ENCODE data around the gene CHN1. TPM values are rescaled to one million over a fixed set of nuclear protein-coding genes. Genes with fewer than 3 reads are reported as not detected.

CHN1 gene
- total and polyA plus RNA-seq, 7 experiments from 2014 or later, result 0.81 to 3.5 (median 1.4) TPM

GRCh38 chr2:175002547-175003274 is 2.5 kb downstream of the CHN1 start:
- H3K4me3 ChIP-seq (ENCODE audit: low read length), result no peak overlapping the region
- Mint-ChIP-seq H3K4me1 (peaks cover 0 to 12% (median 5%) of the 10 kb centered on the region in 7 donors), H3K27ac (no peak overlapping the region), H3K9me3 (no peaks in the 10 kb centered on the region), H3K36me3 (peaks cover 0 to 4% (median 0%) of the 10 kb centered on the region in 5 donors), H3K27me3 (peaks cover 52 to 63% (median 59%) of the 10 kb centered on the region in 5 donors), H3K4me3 (peak overlapping the region in 1 of 10 donors; percentile 13)
- no peak overlapping the region for H3K27ac ChIP-seq (ENCODE audit: low read depth, low read length)
- no peaks in the 10 kb centered on the region for H3K9me3 ChIP-seq (ENCODE audit: control insufficient read depth in 2 of 3, low read length in 3 of 3)
- CTCF ChIA-PET, result interaction anchor here (1.3 kb wide), 1 partner anchor 308 kb away, joined by 3 read pairs; no protein-coding TSS in a partner anchor
- DNase-seq (no peak), ATAC-seq (no peak)
- intact Hi-C loops (cut with micrococcal nuclease), result loop anchor here in 1 of 2 donors (10.0 kb wide), 1 partner anchor 608 kb away; the partner anchor contains the start of gene SCRN3
- peaks cover 9 to 14% of the 10 kb centered on the region in 2 donors for H3K27me3 ChIP-seq (ENCODE audit: control insufficient read depth in 2 of 2, insufficient read depth in 2 of 2, low read length in 2 of 2)
- H3K4me1 ChIP-seq (ENCODE audit: control insufficient read depth in 2 of 2, insufficient read depth in 2 of 2, low read length in 2 of 2), result peaks cover 0 to 6% of the 10 kb centered on the region in 2 donors
- no peaks in the 10 kb centered on the region for H3K36me3 ChIP-seq (ENCODE audit: control insufficient read depth in 2 of 3, insufficient read depth in 3 of 3, low read length in 3 of 3)
- POLR2A ChIA-PET, result no interaction called here

GRCh38 chr2:175001566-175001965 is 3.6 kb downstream of the CHN1 start:
- Mint-ChIP-seq H3K27me3 (peaks cover 52 to 67% (median 61%) of the 10 kb centered on the region in 5 donors), H3K4me3 (no peak overlapping the region), H3K27ac (no peak overlapping the region), H3K4me1 (peaks cover 0 to 14% (median 5%) of the 10 kb centered on the region in 7 donors), H3K9me3 (no peaks in the 10 kb centered on the region), H3K36me3 (peaks cover 0 to 4% (median 0%) of the 10 kb centered on the region in 5 donors)
- DNase-seq (no peak), ATAC-seq (no peak)
- Histone ChIP-seq H3K27me3 (ENCODE audit: control insufficient read depth in 2 of 2, insufficient read depth in 2 of 2, low read length in 2 of 2) (peaks cover 6 to 14% of the 10 kb centered on the region in 2 donors), H3K36me3 (ENCODE audit: control insufficient read depth in 2 of 3, insufficient read depth in 3 of 3, low read length in 3 of 3) (no peaks in the 10 kb centered on the region), H3K4me3 (ENCODE audit: low read length) (no peak overlapping the region), H3K27ac (ENCODE audit: low read depth, low read length) (no peak overlapping the region), H3K9me3 (ENCODE audit: control insufficient read depth in 2 of 3, low read length in 3 of 3) (no peaks in the 10 kb centered on the region), H3K4me1 (ENCODE audit: control insufficient read depth in 2 of 2, insufficient read depth in 2 of 2, low read length in 2 of 2) (peaks cover 0 to 6% of the 10 kb centered on the region in 2 donors)
- intact Hi-C loops (cut with micrococcal nuclease), result loop anchor here in 1 of 2 donors (10.0 kb wide), 1 partner anchor 607 kb away; the partner anchor contains the start of gene SCRN3
- POLR2A ChIA-PET, result no interaction called here
- CTCF ChIA-PET, result no interaction called here

- peaks cover 0 to 6% (median 0%) of the 10 kb centered on the region in 7 donors for H3K4me1 Mint-ChIP-seq
- Histone ChIP-seq H3K9me3 (ENCODE audit: control insufficient read depth in 2 of 3, low read length in 3 of 3) (no peaks in the 10 kb centered on the region), H3K27me3 (ENCODE audit: control insufficient read depth in 2 of 2, insufficient read depth in 2 of 2, low read length in 2 of 2) (no peaks in the 10 kb centered on the region), H3K4me1 (ENCODE audit: control insufficient read depth in 2 of 2, insufficient read depth in 2 of 2, low read length in 2 of 2) (no peaks in the 10 kb centered on the region), H3K27ac (ENCODE audit: low read depth, low read length) (no peak overlapping the region), H3K36me3 (ENCODE audit: control insufficient read depth in 2 of 3, insufficient read depth in 3 of 3, low read length in 3 of 3) (no peaks in the 10 kb centered on the region), H3K4me3 (ENCODE audit: low read length) (no peak overlapping the region)
- ChIA-PET POLR2A (no interaction called here), CTCF (interaction anchor here (1.3 to 1.9 kb wide), 2 partner anchors 248 to 300 kb away, joined by 4 to 7 read pairs; no protein-coding TSS in a partner anchor)
- no peak overlapping the region for H3K4me3 Mint-ChIP-seq
- DNase-seq, result no peak
- no peaks in the 10 kb centered on the region for H3K9me3 Mint-ChIP-seq
- no peak overlapping the region for H3K27ac Mint-ChIP-seq
- H3K27me3 Mint-ChIP-seq, result peaks cover 32 to 45% (median 37%) of the 10 kb centered on the region in 5 donors
- H3K36me3 Mint-ChIP-seq, result peaks cover 0 to 4% (median 0%) of the 10 kb centered on the region in 5 donors
- intact Hi-C loops (cut with micrococcal nuclease), result no loop called here
- no peak for ATAC-seq
Measured at GRCh38 chr2:174997110-174997509, 8.1 kb downstream of the CHN1 start.

GRCh38 chr2:174996622-174997021 is 8.6 kb downstream of the CHN1 start:
- POLR2A ChIA-PET, result interaction anchor here (0.6 kb wide), 1 partner anchor 437 kb away, joined by 3 read pairs; no protein-coding TSS in a partner anchor
- H3K4me1 ChIP-seq (ENCODE audit: control insufficient read depth in 2 of 2, insufficient read depth in 2 of 2, low read length in 2 of 2), result no peaks in the 10 kb centered on the region

GRCh38 chr2:174994381-174994780 is 10.8 kb downstream of the CHN1 start:
- POLR2A ChIA-PET, result no interaction called here

More at GRCh38 chr2:174996622-174997021, 8.6 kb downstream of the CHN1 start:
- intact Hi-C loops (cut with micrococcal nuclease), result no loop called here
- Histone ChIP-seq H3K36me3 (ENCODE audit: control insufficient read depth in 2 of 3, insufficient read depth in 3 of 3, low read length in 3 of 3) (no peaks in the 10 kb centered on the region), H3K27me3 (ENCODE audit: control insufficient read depth in 2 of 2, insufficient read depth in 2 of 2, low read length in 2 of 2) (no peaks in the 10 kb centered on the region), H3K9me3 (ENCODE audit: control insufficient read depth in 2 of 3, low read length in 3 of 3) (no peaks in the 10 kb centered on the region), H3K4me3 (ENCODE audit: low read length) (no peak overlapping the region), H3K27ac (ENCODE audit: low read depth, low read length) (no peak overlapping the region)
- Mint-ChIP-seq H3K4me3 (no peak overlapping the region), H3K9me3 (no peaks in the 10 kb centered on the region), H3K4me1 (peaks cover 0 to 6% (median 0%) of the 10 kb centered on the region in 7 donors), H3K27me3 (peaks cover 32 to 44% (median 37%) of the 10 kb centered on the region in 5 donors), H3K36me3 (peaks cover 0 to 4% (median 0%) of the 10 kb centered on the region in 5 donors), H3K27ac (no peak overlapping the region)
- DNase-seq, result no peak
- CTCF ChIA-PET, result interaction anchor here (1.3 to 1.9 kb wide), 2 partner anchors 247 to 299 kb away, joined by 4 to 7 read pairs; no protein-coding TSS in a partner anchor
- no peak for ATAC-seq

GRCh38 chr2:174992886-174993285 is 12.3 kb downstream of the CHN1 start:
- intact Hi-C loops (cut with micrococcal nuclease), result no loop called here
- no peaks in the 10 kb centered on the region for H3K36me3 Mint-ChIP-seq

More at GRCh38 chr2:174994381-174994780, 10.8 kb downstream of the CHN1 start:
- H3K36me3 ChIP-seq (ENCODE audit: control insufficient read depth in 2 of 3, insufficient read depth in 3 of 3, low read length in 3 of 3), result no peaks in the 10 kb centered on the region
- peaks cover 17 to 27% (median 25%) of the 10 kb centered on the region in 5 donors for H3K27me3 Mint-ChIP-seq
- H3K4me3 ChIP-seq (ENCODE audit: low read length), result no peak overlapping the region
- no peaks in the 10 kb centered on the region for H3K27me3 ChIP-seq (ENCODE audit: control insufficient read depth in 2 of 2, insufficient read depth in 2 of 2, low read length in 2 of 2)
- no peak for ATAC-seq
- H3K36me3 Mint-ChIP-seq, result peaks cover 0 to under 1% (median 0%) of the 10 kb centered on the region in 5 donors
- no peak overlapping the region for H3K4me3 Mint-ChIP-seq
- intact Hi-C loops (cut with micrococcal nuclease), result no loop called here
- H3K27ac ChIP-seq (ENCODE audit: low read depth, low read length), result no peak overlapping the region
- H3K4me1 ChIP-seq (ENCODE audit: control insufficient read depth in 2 of 2, insufficient read depth in 2 of 2, low read length in 2 of 2), result no peaks in the 10 kb centered on the region
- H3K27ac Mint-ChIP-seq, result no peak overlapping the region
- CTCF ChIA-PET, result no interaction called here
- H3K4me1 Mint-ChIP-seq, result peaks cover 0 to 11% (median 9%) of the 10 kb centered on the region in 7 donors
- no peak for DNase-seq
- no peaks in the 10 kb centered on the region for H3K9me3 ChIP-seq (ENCODE audit: control insufficient read depth in 2 of 3, low read length in 3 of 3)
- H3K9me3 Mint-ChIP-seq, result peaks cover 0 to 2% (median 0%) of the 10 kb centered on the region in 11 donors

More at GRCh38 chr2:174992886-174993285, 12.3 kb downstream of the CHN1 start:
- H3K27me3 Mint-ChIP-seq, result peaks cover 16 to 26% (median 24%) of the 10 kb centered on the region in 5 donors
- H3K4me1 Mint-ChIP-seq, result peaks cover 0 to 11% (median 9%) of the 10 kb centered on the region in 7 donors
- Histone ChIP-seq H3K36me3 (ENCODE audit: control insufficient read depth in 2 of 3, insufficient read depth in 3 of 3, low read length in 3 of 3) (no peaks in the 10 kb centered on the region), H3K4me1 (ENCODE audit: control insufficient read depth in 2 of 2, insufficient read depth in 2 of 2, low read length in 2 of 2) (no peaks in the 10 kb centered on the region), H3K27ac (ENCODE audit: low read depth, low read length) (no peak overlapping the region), H3K9me3 (ENCODE audit: control insufficient read depth in 2 of 3, low read length in 3 of 3) (no peaks in the 10 kb centered on the region), H3K4me3 (ENCODE audit: low read length) (no peak overlapping the region), H3K27me3 (ENCODE audit: control insufficient read depth in 2 of 2, insufficient read depth in 2 of 2, low read length in 2 of 2) (no peaks in the 10 kb centered on the region)
- H3K4me3 Mint-ChIP-seq, result no peak overlapping the region
- no peak for DNase-seq
- no peak for ATAC-seq
- peaks cover 0 to 2% (median 0%) of the 10 kb centered on the region in 11 donors for H3K9me3 Mint-ChIP-seq
- POLR2A ChIA-PET, result interaction anchor here (0.9 kb wide), 1 partner anchor 10 kb away, joined by 3 read pairs; no protein-coding TSS in a partner anchor
- CTCF ChIA-PET, result interaction anchor here (1.2 kb wide), 1 partner anchor 9 kb away, joined by 3 read pairs; no protein-coding TSS in a partner anchor
- no peak overlapping the region for H3K27ac Mint-ChIP-seq

Data from naive thymus-derived CD4-positive, alpha-beta T cell (primary cell).